ENCODE results near the gene FBXO10.
"Not testable (repeated sequence)": the region's sequence is repeated elsewhere in the genome, so short reads cannot be mapped to it uniquely, and the experiment has no call there.

Gene FBXO10, protein sequence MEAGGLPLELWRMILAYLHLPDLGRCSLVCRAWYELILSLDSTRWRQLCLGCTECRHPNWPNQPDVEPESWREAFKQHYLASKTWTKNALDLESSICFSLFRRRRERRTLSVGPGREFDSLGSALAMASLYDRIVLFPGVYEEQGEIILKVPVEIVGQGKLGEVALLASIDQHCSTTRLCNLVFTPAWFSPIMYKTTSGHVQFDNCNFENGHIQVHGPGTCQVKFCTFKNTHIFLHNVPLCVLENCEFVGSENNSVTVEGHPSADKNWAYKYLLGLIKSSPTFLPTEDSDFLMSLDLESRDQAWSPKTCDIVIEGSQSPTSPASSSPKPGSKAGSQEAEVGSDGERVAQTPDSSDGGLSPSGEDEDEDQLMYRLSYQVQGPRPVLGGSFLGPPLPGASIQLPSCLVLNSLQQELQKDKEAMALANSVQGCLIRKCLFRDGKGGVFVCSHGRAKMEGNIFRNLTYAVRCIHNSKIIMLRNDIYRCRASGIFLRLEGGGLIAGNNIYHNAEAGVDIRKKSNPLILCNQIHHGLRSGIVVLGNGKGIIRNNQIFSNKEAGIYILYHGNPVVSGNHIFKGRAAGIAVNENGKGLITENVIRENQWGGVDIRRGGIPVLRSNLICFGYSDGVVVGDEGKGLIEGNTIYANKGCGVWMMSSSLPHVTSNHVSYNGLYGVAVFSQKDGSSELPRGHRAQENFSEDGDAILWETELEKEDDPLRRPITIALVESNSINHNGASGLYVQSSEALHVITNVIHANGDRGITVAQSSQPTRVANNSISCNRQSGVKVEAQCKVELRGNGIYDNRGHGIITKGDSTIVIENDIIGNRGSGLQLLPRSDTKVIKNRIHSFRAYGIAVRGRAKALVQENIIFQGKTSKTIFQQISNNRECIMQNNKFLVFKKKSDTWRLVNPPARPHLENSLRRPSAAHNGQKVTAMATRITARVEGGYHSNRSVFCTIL

DNA sequence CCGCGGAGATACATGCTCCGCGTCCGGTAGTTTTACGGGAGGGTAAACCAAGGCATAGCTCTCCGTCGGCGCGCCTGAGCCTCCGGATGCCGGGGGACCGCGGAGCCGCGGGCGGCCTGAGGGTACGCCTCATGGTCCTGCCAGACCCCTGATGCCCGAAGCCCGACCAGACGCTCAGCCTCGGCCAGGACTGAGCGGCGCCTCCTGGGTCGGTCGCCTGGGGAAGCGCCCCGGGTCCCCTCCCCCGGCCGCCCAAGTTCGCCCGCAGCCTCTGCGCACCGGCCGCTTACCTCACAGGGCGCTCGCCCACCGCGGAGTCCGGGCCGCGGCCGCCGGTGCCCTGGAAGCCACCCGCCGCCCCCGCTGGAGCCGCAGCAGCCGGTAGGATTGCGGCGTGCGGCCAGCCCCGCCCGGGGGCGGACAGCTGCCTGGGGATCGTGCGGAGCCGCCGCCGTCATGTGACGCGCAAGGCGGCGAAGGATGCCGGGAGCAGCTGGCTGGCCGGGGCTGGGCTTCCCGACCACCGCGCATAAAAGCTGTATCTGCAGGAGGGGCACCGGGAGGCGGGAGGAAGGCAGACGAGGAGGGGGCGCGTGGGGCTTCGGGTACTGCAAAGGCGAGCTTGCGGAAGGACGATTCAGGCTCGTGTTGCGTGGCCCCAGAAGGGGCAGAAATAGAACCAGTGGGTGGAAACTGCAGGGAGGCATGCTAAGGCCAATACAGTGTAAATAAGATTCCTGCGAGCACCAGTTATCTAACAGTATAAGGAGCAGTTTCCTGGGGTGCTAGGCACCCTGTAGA, at the start of gene FBXO10:
TSS of gene FBXO10 (minus strand) at position 460 of the 801 bp plus-strand sequence. CDS start 34,612 bp downstream, outside the sequence.
- DNase-seq (ENCODE audit: low read depth in 1 of 2, low spot score in 1 of 2) = no peak

DNA sequence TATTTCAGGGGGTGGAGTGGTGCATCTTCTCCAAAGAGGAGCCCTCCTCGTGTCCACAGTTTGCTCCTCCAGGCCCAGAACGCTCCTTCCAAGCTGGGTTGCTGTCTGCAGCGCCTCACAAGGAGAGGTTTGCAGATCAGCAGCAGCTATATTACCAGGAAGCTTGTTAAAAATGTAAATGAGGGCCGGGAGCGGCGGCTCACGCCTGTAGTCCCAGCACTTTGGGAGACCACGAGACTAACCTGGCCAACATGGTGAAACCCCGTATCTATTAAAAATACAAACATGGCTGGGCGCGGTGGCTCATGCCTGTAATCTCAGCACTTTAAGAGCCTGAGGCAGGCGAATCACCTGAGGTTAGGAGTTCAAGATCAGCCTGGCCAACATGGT, 49.6 kb upstream of the FBXO10 start:
- no peak for DNase-seq (ENCODE audit: low read depth in 1 of 2, low spot score in 1 of 2)

DNA sequence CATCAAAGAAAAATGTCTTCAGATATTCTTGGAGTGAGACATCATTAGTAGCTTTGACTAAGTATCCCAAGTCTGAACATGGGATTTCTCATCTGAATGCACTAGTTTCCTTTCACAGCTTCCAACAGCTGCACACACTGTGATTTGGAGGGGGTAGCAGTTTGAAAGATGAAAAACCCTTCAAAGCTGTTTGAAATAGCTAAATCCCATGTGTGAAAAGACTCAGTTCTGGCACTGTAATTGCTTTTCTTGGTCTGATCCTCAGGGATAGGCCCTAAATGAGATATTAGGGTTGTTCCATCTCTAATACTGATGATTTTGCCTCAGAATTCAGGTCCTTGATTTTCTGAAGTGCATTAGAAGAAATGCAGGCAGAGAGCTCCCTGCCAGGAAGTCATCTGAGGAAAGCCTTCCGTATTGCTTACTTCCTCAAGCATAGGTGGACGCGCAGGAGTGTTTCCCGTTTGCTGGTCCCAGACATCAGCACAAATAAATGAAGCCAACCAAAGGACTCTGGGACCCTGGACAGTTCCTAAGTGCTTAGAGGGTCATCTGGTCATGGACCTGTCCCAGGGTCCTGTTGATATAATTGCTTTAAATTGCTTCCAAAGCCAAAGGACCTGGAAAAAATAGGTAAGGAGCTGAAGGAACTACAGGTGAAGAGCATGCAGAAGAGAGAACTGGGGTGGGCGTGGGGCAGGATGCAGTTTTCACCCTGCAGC, 49.0 kb upstream of the FBXO10 start:
- DNase-seq (ENCODE audit: low read depth in 1 of 2, low spot score in 1 of 2) = no peak

DNA sequence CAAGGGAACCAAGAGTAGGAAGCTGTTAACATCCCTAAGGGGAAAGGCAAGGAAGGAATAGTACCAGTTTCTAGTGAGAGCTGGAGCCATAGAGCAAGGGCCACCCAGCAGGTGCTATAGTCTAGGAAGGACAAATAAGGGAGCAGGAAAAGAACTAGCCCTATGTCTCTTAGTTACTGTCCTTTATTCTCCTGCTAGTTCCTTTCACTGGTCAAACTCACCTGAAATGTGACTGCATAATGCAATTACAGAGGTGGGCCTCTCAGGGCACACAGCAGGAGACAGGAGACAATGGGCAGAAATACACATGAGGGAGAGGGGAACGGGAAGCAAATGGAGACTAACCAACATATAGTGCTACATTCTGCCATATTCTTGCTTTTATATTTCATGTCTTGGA, 47.9 kb upstream of the FBXO10 start:
- no peak for DNase-seq (ENCODE audit: low read depth in 1 of 2, low spot score in 1 of 2)

DNA sequence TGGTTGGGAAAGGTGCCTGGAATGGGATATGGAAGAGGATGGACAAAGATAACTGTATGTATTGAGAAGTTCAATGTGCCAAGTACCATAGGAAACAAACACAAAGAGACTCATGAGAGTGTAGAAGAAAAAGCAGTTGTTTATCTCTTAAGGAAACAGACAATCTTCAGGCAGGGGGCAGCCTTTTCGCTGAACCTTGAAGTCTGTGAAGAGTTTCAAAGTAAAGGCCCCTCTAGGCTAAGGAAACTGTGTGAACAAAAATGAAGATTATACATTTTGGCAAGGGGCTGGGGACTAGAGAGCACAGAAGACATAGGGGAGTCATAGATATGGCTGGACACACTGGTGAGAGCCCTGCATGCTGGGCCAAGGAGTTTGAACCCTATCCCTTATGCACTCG, 47.1 kb upstream of the FBXO10 start:
- DNase-seq (ENCODE audit: low read depth in 1 of 2, low spot score in 1 of 2) = no peak

DNA sequence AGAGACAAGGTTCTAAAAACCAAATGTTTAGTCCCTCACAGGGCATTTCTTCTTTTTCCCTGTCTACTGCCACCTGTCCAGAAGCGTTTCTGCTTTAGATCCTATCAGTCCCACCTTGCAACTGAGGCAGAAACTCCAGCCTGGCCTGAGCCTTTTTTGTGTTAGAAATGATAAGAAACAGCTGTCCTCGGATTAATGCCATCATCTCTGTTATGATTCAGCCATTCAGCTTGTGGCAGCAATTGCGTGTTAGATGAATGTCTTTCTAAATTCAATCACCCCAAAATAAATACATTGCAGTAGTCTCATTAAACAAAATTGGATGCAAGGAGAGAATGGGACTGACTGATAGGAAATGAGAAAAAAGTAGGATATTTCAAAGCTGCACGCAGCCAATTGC, 46.3 kb upstream of the FBXO10 start:
- DNase-seq (ENCODE audit: low read depth in 1 of 2, low spot score in 1 of 2) = no peak

DNA sequence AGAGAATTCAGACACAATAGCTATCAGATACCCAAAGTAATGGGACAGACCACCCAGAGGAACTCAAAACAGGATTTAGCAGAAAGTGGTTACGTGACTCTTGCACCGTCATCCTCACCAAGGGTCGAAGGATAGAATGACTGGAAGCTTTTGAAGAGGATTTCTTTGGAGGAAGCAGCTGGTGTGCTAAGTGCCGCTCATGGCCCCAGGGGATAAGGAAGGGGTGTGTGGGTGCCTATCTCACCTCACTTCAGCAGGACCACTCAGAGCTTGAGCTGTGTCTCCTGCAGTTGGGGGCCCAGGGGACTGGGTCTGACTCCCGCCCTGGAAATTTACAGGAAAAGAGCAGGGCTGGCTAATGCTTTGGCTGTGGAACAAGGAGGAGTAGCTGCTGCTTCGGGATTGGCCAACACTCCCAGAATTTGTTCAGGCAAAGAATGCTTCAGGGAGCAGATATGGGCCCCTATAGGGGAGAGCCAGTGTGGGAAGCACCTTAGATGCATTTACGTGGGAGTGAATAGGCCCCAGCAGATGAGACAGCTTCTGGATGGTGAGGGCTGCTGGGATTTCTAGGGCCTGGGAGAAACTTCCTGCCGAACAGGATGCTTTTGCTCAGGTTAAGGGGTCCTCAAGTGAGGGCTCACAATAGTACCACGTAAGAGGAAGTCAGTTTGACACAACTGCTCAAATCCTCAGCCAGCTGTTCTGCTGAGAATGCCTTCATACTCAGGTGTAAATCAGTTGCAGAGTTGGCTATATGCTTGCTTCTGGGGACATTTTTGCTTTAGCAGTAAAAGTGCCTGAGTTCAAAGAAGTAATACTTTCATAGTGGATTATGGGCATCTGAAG, 45.3 kb upstream of the FBXO10 start:
- no peak for DNase-seq (ENCODE audit: low read depth in 1 of 2, low spot score in 1 of 2)

DNA sequence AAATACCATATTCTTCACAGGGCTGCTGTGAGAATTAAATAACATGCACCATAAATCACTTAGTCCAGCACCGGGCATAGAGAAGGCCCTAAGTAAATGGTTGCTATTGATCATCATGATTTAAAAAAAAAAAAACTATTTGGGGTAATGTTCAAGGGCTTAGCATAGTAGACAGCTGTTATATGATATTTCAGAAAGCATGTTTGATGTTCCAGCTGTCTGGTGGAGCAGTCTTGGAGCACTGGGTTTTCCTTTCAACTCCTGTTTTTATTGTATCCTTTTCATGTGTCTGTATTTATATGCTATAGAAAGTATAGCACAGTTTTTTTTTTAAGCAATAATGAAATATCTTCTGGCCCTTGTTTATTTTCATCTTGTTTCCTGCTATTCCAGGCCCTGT, 44.2 kb upstream of the FBXO10 start:
- DNase-seq (ENCODE audit: low read depth in 1 of 2, low spot score in 1 of 2) = no peak

DNA sequence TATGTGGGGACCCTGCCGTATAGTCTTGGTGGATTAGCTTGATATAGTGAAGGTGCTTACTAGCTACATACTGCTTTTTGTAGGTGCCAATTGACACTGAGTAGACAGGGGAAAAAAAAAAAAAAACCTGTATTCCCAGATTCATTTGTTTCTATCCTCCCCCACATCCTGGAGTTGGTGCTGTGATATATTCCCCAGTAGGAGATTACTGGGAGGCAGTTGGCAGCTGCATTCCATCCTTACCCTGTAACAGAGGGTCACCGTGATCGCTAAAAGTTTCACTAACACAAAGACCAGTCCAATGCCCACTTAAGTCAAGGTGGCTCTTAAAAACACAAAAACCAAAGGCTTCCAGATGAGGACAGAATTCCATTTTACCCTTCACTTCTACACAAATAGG, 43.6 kb upstream of the FBXO10 start:
- DNase-seq (ENCODE audit: low read depth in 1 of 2, low spot score in 1 of 2) = no peak

DNA sequence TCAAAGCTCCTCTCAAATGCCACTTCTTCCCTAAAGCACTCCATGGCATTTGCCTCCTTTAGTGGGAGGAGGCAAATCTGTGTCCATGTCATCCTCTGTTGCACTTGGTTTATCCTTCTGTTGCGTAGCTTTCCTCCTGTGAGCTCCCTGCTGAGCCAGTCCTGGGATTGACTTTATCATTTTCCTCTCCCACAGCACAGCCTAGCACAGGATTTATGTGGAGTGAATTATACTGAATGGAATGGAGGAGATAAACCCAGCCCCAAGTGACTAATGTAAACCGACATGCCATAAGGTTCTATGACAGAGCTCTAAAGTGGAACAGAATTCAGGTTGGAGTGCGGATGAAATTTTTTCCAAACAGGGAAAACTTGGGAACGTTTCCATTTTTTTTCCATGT, 42.6 kb upstream of the FBXO10 start:
- DNase-seq (ENCODE audit: low read depth in 1 of 2, low spot score in 1 of 2) = no peak

DNA sequence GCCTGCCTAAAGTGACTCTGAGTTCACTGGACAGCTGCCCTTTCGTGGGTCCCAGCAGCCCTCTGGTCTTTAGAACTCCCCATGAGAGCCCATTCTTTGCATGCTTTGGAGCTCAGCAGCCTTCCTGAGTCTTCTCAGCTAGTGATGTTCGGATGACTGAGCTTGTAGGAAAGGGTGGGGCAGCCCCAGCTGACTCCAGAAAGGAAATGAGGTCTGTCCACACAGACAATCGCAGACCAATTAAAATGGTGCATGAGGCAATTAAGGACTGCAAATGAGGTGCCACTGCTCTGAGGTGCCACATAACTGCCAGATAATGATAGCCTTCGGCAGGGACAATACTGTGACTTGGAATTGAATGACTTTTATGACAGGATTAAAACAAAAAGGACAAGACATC, 41.7 kb upstream of the FBXO10 start:
- DNase-seq (ENCODE audit: low read depth in 1 of 2, low spot score in 1 of 2) = no peak

DNA sequence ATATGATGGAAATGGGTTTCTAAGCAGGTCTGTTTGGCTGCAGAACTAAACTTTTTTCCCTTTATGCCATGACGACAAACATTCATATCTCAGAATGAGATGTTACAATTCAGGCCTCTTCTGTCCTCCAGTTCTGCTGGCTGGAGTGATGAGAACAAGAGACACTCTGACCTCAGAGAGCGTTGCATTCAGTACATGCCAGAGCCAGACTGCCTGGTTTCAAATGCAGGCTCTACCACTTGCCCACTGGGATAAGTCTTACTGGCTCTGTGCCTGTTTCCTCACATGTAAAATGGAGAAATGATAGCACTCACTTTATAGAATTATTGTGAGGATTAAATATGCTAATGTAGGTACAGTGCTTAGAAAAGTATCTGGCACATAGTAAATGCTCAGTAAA, 41.0 kb upstream of the FBXO10 start:
- no peak for DNase-seq (ENCODE audit: low read depth in 1 of 2, low spot score in 1 of 2)

DNA sequence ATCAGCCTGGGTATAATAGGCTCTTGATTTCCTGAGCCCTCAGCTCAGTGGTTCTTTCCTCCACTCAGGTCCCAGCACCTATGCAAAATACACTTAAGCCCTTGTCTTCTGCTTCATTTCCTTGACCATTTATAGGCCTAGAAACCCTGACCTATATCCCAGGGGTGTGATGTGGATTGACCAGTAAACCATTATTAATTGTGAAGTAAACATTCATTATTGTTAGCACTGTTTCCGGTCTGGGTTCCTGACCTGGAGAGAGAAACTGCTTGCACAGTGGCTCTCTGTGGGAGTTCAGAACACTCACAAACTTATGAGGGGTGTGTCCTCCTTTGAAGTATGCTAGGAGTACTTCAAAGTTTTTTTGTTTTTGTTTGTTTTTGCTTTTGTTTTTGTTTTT, 35.8 kb upstream of the FBXO10 start:
- DNase-seq (ENCODE audit: low read depth in 1 of 2, low spot score in 1 of 2) = no peak

DNA sequence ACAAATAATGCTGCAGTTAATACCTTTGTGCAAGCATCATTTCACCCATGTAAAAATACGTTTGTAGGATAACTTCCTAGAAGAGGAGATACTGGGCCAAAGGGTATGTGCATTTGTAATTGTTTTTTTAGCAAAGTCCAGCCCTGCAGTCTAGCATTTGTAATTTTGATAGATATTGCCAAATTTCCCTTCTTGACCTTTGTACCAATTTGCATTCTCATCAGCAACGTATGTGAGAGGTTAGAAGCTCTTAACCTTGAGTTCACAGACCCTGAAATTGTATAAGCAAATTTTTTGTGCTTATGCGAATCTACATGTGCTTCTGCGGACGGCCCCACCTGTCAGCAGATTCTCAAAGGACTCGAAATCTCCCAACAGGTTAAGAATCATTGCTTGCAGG, 34.8 kb upstream of the FBXO10 start:
- DNase-seq (ENCODE audit: low read depth in 1 of 2, low spot score in 1 of 2) = no peak

DNA sequence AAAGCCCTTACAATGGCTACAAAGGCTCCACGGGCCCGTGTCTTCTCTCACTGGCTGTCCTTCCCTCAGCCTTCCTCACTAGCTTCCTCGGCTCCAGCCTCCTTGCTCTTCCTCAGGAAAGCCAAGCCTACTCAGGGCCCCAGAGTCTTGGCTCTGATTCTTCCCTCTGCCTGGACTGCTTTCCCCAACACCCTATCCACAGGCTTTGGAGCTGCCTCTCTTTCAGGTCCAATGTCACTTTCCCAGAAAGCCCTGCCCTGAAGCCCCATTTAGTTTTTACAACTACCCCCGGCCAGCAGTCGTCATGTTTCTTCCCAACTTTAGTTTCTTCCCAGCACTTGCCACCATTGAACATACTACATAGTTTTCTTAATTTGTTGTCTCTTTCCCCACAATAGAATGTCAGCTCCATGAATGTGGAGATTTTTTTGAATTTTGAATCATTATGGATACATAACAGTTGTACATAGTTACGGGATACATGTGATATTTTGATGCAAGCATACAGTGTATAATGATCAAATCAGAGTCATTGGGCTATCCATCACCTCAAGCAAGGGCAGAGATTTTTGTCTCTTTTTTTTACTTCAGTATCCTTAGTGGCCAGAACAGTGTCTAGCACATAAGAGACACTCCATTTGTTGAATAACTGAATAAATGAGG, 33.7 kb upstream of the FBXO10 start:
- no peak for DNase-seq (ENCODE audit: low read depth in 1 of 2, low spot score in 1 of 2)

DNA sequence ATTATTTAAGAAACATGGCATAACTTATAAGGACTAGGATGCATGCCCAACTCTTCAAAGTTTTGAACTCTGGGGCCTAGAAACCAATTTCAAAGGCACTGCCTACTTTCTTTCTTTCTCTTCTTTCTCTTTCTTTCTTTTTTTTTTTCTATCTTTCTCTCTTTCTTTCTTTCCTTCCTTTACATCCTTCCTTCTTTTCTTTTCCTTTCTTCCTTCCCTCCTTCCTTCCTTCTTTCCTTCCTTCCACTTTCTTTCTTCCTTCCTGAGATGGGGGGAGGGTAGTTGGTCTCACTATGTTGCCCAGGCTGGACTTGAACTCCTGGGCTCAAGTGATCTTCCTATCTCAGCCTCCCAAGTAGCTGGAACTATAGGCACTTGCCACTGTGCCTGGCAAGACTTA, 32.1 kb upstream of the FBXO10 start:
- DNase-seq (ENCODE audit: low read depth in 1 of 2, low spot score in 1 of 2) = no peak

DNA sequence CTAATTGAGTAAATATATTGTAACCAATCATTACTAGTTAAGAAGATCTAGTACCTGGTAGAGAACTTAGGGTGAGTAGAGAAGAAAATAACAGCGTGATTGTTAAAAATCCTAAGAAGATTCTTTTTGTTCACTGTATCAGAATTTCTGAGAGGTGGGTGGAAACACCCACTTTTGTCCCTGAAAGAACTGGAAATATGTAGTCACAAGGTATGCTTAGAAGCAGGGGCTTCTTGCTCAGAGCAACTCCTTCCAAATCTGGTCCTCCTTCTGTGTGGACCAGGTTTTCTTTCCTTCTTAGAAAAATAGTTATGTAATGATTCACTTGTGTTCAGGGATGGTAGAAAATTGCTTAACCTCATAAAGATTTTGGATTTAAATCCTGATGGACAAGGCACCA, 28.1 kb upstream of the FBXO10 start:
- no peak for DNase-seq (ENCODE audit: low read depth in 1 of 2, low spot score in 1 of 2)

DNA sequence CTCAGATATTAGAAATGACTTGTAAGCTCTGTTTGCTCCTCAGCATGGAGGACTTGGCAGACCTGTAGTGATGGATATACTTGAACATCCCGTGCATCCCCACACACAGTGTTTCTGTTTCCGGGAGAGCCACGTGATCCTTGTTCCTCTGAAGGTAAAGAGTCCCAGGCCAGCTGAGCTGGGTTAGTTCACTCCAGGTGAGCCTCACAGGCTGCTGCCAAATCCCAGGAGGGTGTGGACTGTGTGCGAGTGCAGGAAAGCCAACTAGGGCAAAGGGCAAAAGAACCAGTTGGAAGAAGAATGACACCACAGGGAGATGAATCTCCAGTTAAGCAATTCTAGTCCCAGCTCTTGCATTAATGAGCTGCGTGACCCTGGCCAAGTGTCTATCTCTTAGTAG, 26.6 kb upstream of the FBXO10 start:
- no peak for DNase-seq (ENCODE audit: low read depth in 1 of 2, low spot score in 1 of 2)

DNA sequence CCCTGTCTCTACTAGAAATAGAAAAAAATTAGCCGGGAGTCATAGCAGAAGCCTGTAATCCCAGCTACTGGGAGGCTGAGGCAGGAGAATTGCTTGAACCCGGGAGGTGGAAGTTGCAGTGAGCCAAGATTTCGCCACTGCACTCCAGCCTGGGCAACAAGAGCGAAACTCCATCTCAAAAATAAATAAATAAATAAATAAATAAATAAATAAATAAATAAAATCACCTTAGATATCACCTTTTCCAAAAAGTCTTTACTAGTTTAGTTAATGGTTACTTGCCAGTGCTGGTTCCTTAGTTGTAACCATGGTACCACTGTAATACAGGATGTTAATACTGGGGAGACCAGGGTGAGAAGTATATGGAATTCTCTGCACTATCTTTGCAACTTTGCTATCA, 25.9 kb upstream of the FBXO10 start:
- not testable (repeated sequence) for DNase-seq (ENCODE audit: low read depth in 1 of 2, low spot score in 1 of 2)
